ENCODE results near the gene VPS29. TPM values are rescaled to one million over a fixed set of nuclear protein-coding genes. Genes with fewer than 3 reads are reported as not detected.

Gene VPS29
- total and polyA plus RNA-seq, 2 donors (not counting 1 experiment from before 2014, with no cell fraction given), result 115 to 118 TPM

DNA sequence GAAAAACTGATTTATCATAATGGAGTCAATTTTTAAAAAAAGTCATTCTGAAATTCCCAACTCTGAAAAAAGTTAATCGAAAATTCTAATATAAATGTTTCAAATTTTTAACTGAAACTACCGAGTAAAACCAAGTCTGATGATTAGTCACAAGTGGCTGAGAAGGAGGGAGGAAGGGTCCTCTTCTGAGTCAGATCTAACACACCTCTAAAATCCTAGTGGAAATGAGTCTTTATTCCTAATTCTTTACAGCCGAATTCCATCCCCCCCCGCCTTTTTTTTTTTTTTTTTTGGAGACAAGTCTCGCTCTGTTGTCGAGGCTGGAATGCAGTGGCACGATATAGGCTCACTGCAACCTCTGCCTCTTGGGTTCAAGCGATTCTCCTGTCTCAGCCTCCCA lies 38.1 kb upstream of the VPS29 start:
- ATAC-seq (ENCODE audit: low read depth) (no peak), DNase-seq (no peak)
- intact Hi-C loops (cut with micrococcal nuclease), result no loop called here
- TF ChIP-seq, protein P1, sequence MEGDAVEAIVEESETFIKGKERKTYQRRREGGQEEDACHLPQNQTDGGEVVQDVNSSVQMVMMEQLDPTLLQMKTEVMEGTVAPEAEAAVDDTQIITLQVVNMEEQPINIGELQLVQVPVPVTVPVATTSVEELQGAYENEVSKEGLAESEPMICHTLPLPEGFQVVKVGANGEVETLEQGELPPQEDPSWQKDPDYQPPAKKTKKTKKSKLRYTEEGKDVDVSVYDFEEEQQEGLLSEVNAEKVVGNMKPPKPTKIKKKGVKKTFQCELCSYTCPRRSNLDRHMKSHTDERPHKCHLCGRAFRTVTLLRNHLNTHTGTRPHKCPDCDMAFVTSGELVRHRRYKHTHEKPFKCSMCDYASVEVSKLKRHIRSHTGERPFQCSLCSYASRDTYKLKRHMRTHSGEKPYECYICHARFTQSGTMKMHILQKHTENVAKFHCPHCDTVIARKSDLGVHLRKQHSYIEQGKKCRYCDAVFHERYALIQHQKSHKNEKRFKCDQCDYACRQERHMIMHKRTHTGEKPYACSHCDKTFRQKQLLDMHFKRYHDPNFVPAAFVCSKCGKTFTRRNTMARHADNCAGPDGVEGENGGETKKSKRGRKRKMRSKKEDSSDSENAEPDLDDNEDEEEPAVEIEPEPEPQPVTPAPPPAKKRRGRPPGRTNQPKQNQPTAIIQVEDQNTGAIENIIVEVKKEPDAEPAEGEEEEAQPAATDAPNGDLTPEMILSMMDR (IDR thresholded peaks at IDR 0.05), result no peak
- TF ChIP-seq EZH2 (IDR thresholded peaks at IDR 0.05; ENCODE audit: borderline replicate concordance, insufficient read depth, low read depth, low read length, poor library complexity, severe bottlenecking), result no peak
- POLR2A ChIA-PET, result no interaction called here
- Mint-ChIP-seq H3K4me3 (no peak overlapping the region), H3K9me3 (ENCODE audit: insufficient read depth) (no peaks in the 10 kb centered on the region), H3K27ac (no peak overlapping the region), H3K27me3 (no peaks in the 10 kb centered on the region), H3K4me1 (peaks cover 20% of the 10 kb centered on the region)
- H3K9me3 ChIP-seq (ENCODE audit: control extremely low read depth in 1 of 3, control insufficient read depth in 2 of 3, insufficient read depth in 1 of 3, low read length in 2 of 3), result no peaks in the 10 kb centered on the region
- no peaks in the 10 kb centered on the region for H3K27me3 ChIP-seq (replicated peaks in 1 of 4; ENCODE audit: control extremely low read depth in 1 of 4, control insufficient read depth in 3 of 4, insufficient read depth in 4 of 4, low read length in 3 of 4)
- CTCF ChIA-PET, result interaction anchor here (0.7 to 9.3 kb wide), 3 partner anchors 14 to 61 kb away, joined by 3 to 71 read pairs (median 8); no protein-coding TSS in a partner anchor
- H4K20me1 ChIP-seq (ENCODE audit: control insufficient read depth, insufficient read depth, low read length, poor library complexity, severe bottlenecking), result peaks cover 24% of the 10 kb centered on the region
- peaks cover 77% of the 10 kb centered on the region for H3K79me2 ChIP-seq (ENCODE audit: control insufficient read depth, insufficient read depth, low read length)
- H3K36me3 ChIP-seq (replicated peaks in 1 of 2; ENCODE audit: control extremely low read depth in 1 of 2, control insufficient read depth in 1 of 2, extremely low read depth in 1 of 2, insufficient read depth in 2 of 2, low read length in 1 of 2), result peaks cover 6 to 64% of the 10 kb centered on the region in 2 experiments
- no peak overlapping the region for H3K4me2 ChIP-seq (replicated peaks; ENCODE audit: low read depth, low read length, poor library complexity, severe bottlenecking)
- WGBS (ENCODE audit: insufficient coverage), result 100% methylated on average over 2 of the region's 8 CpGs
- no peak overlapping the region for H3K9ac ChIP-seq (ENCODE audit: low read length)
- no peak overlapping the region for H3K27ac ChIP-seq (ENCODE audit: low read length in 2 of 2)
- H3K4me1 ChIP-seq (ENCODE audit: control insufficient read depth in 2 of 2, insufficient read depth in 2 of 2, low read length in 2 of 2), result peaks cover 0 to 13% of the 10 kb centered on the region in 2 donors
- no peak overlapping the region for H2AFZ ChIP-seq (ENCODE audit: insufficient read depth, low read depth, low read length, poor library complexity, severe bottlenecking)
- H3K4me3 ChIP-seq (ENCODE audit: control extremely low read depth in 1 of 5, extremely low read depth in 1 of 5, insufficient read depth in 1 of 5, low read depth in 2 of 5, low read length in 4 of 5), result no peak overlapping the region

DNA sequence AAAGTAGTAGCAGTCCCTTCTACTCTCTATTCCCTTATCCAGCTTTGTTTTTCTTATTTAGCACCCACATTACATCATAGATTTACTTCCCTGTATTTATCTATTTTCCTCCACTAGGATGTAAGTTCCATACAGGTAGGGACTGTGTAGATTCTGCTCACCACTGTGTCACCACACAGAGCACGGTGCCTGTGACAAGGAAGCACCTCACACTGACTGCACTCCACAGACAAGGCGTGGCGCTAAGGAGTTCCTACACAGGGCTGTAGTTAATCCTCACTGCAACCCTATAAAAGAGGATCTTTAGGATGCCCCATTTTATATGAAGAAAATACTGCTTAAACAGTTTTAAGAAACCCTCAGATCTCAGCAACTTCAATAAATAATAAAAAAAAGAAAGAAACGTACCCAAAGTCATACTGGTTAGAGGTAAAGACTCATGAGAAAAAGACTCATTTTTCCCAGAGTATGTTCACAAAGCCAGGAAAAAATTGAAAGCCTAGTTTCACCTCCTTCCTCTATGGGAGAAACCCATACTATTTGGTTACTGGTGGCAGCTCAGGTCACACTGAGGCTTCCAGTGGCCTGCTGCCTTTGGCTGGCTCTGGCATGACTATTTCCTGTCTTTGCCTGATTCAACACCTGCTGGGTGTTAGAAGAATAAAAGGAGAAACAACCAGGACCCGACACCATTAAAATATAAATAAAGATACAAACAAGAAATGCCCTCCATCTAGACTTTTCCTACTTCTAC lies 37.1 kb upstream of the VPS29 start:
- Mint-ChIP-seq H3K4me1 (peaks cover 20% of the 10 kb centered on the region), H3K27ac (peak overlapping the region; percentile 26), H3K9me3 (ENCODE audit: insufficient read depth) (no peaks in the 10 kb centered on the region), H3K27me3 (no peaks in the 10 kb centered on the region), H3K4me3 (no peak overlapping the region)
- TF ChIP-seq EZH2 (IDR thresholded peaks at IDR 0.05; ENCODE audit: borderline replicate concordance, insufficient read depth, low read depth, low read length, poor library complexity, severe bottlenecking), result no peak
- TF ChIP-seq, protein P1 (IDR thresholded peaks at IDR 0.05), result no peak
- Histone ChIP-seq H3K9me3 (ENCODE audit: control extremely low read depth in 1 of 3, control insufficient read depth in 2 of 3, insufficient read depth in 1 of 3, low read length in 2 of 3) (no peaks in the 10 kb centered on the region), H3K4me1 (ENCODE audit: control insufficient read depth in 2 of 2, insufficient read depth in 2 of 2, low read length in 2 of 2) (peaks cover 0 to 13% of the 10 kb centered on the region in 2 donors), H3K27ac (ENCODE audit: low read length in 2 of 2) (peak overlapping the region in 1 of 2 donors; percentile 34), H4K20me1 (ENCODE audit: control insufficient read depth, insufficient read depth, low read length, poor library complexity, severe bottlenecking) (peaks cover 24% of the 10 kb centered on the region), H2AFZ (ENCODE audit: insufficient read depth, low read depth, low read length, poor library complexity, severe bottlenecking) (no peak overlapping the region), H3K36me3 (replicated peaks in 1 of 2; ENCODE audit: control extremely low read depth in 1 of 2, control insufficient read depth in 1 of 2, extremely low read depth in 1 of 2, insufficient read depth in 2 of 2, low read length in 1 of 2) (peaks cover 4 to 65% of the 10 kb centered on the region in 2 experiments), H3K4me2 (replicated peaks; ENCODE audit: low read depth, low read length, poor library complexity, severe bottlenecking) (no peak overlapping the region), H3K4me3 (ENCODE audit: control extremely low read depth in 1 of 5, extremely low read depth in 1 of 5, insufficient read depth in 1 of 5, low read depth in 2 of 5, low read length in 4 of 5) (no peak overlapping the region), H3K27me3 (replicated peaks in 1 of 4; ENCODE audit: control extremely low read depth in 1 of 4, control insufficient read depth in 3 of 4, insufficient read depth in 4 of 4, low read length in 3 of 4) (no peaks in the 10 kb centered on the region), H3K79me2 (ENCODE audit: control insufficient read depth, insufficient read depth, low read length) (peaks cover 67% of the 10 kb centered on the region), H3K9ac (ENCODE audit: low read length) (no peak overlapping the region)
- POLR2A ChIA-PET, result no interaction called here
- intact Hi-C loops (cut with micrococcal nuclease), result no loop called here
- WGBS (ENCODE audit: insufficient coverage), result 93% methylated on average over 3 of the region's 5 CpGs
- DNase-seq (no peak), ATAC-seq (ENCODE audit: low read depth) (no peak)
- CTCF ChIA-PET, result interaction anchor here (0.6 to 9.3 kb wide), 5 partner anchors 13 to 597 kb away, joined by 3 to 71 read pairs (median 3); no protein-coding TSS in a partner anchor

Measured in B cell (primary cell).